Parathyroid adenoma (tissue), 2 donors: ENCODE measurements around the gene BAZ2B.

Source experiments
- H2AFZ ChIP-seq: fragments of 300-600 bp; sonication (generic); one replicate; pipeline ENCODE4 v1.7.0; 2017; ENCODE audit warnings: antibody characterized with exemption, mild to moderate bottlenecking
- H3K27ac ChIP-seq: fragments of 300-600 bp; sonication (generic); one replicate; pipeline ENCODE4 v1.7.0; 2017
- H3K27me3 ChIP-seq: fragments of 300-600 bp; sonication (generic); one replicate; pipeline ENCODE4 v1.7.0; 2017; ENCODE audit warnings: low read length; ENCODE audit not compliant: control insufficient read depth, insufficient read depth
- H3K36me3 ChIP-seq: fragments of 300-600 bp; sonication (generic); one replicate; pipeline ENCODE4 v1.7.0; 2017; ENCODE audit warnings: low read length; ENCODE audit not compliant: control insufficient read depth, insufficient read depth
- H3K4me1 ChIP-seq: fragments of 300-600 bp; sonication (generic); one replicate; pipeline ENCODE4 v1.7.0; 2017; ENCODE audit warnings: control low read depth
- H3K4me2 ChIP-seq: fragments of 300-600 bp; sonication (generic); one replicate; pipeline ENCODE4 v1.7.0; 2017; ENCODE audit warnings: low read length
- H3K4me3 ChIP-seq: fragments of 300-600 bp; sonication (generic); one replicate; pipeline ENCODE4 v1.7.0; 2017; ENCODE audit warnings: low read depth, low read length
- H3K79me2 ChIP-seq: fragments of 300-600 bp; sonication (generic); one replicate; pipeline ENCODE4 v1.7.0; 2017; ENCODE audit warnings: control low read depth
- H3K9ac ChIP-seq: fragments of 300-600 bp; sonication (generic); one replicate; pipeline ENCODE4 v1.7.0; 2017; ENCODE audit warnings: mild to moderate bottlenecking
- H3K9me3 ChIP-seq: fragments of 300-600 bp; sonication (generic); one replicate; pipeline ENCODE4 v1.7.0; 2017; ENCODE audit warnings: low read length; ENCODE audit not compliant: control insufficient read depth
- CTCF ChIP-seq: fragments of 300-600 bp; sonication (generic); IDR thresholded peaks from one replicate; pipeline ENCODE4 v1.7.0; 2017; ENCODE audit warnings: antibody characterized with exemption, mild to moderate bottlenecking
- donor health status: primary hyperparathyroidism.

Gene BAZ2B

GRCh38 chr2:159272156-159272555, 344.2 kb downstream of the BAZ2B start:
- no peak for TF ChIP-seq CTCF
- Histone ChIP-seq H3K79me2 (peaks cover 3% of the 10 kb centered on the region), H3K9me3 (no peaks in the 10 kb centered on the region), H3K4me3 (no peak overlapping the region), H3K36me3 (no peaks in the 10 kb centered on the region), H3K27ac (no peak overlapping the region), H2AFZ (no peak overlapping the region), H3K9ac (no peak overlapping the region), H3K27me3 (no peaks in the 10 kb centered on the region), H3K4me2 (no peak overlapping the region), H3K4me1 (no peaks in the 10 kb centered on the region)

- no peak overlapping the region for H3K4me3 ChIP-seq
- no peaks in the 10 kb centered on the region for H3K4me1 ChIP-seq
- H3K27me3 ChIP-seq: no peaks in the 10 kb centered on the region
- H3K9me3 ChIP-seq: no peaks in the 10 kb centered on the region
- H3K79me2 ChIP-seq: peaks cover 3% of the 10 kb centered on the region
- H3K27ac ChIP-seq: no peak overlapping the region
- no peak for TF ChIP-seq CTCF
- no peaks in the 10 kb centered on the region for H3K36me3 ChIP-seq
- no peak overlapping the region for H3K4me2 ChIP-seq
- H3K9ac ChIP-seq: no peak overlapping the region
- no peak overlapping the region for H2AFZ ChIP-seq
These were observed 345.5 kb downstream of the BAZ2B start for GRCh38 chr2:159270744-159271379.
